GM12878 (cell line): ENCODE data around the gene ASPHD1. TPM values are rescaled to one million over a fixed set of nuclear protein-coding genes. Genes with fewer than 3 reads are reported as not detected.
"Not testable (repeated sequence)": the region's sequence is repeated elsewhere in the genome, so short reads cannot be mapped to it uniquely, and the experiment has no call there.

Experiments used
- ATAC-seq: fragments of 200-7000 bp; cut with Tn5 transposase; 3 replicates; pipeline ENCODE4 v1.9.1; 2020; ENCODE audit warnings: mild to moderate bottlenecking, moderate library complexity
- BruUV-seq: library from RNA; stranded (reverse); fragments of 400-500 nt; replicated peaks from 2 replicates; lab custom pipeline; 2021; lab: Mats Ljungman, UMichigan
- CTCF ChIA-PET: fragments of 300-600 bp; sonication (Branson Sonifier 250); formaldehyde crosslinking; extraction: SDS; loops from one replicate; lab custom pipeline; 2021; ENCODE audit warnings: inconsistent platforms; lab: Yijun Ruan, JAX
- POLR2A ChIA-PET: fragments of 350-600 bp; formaldehyde crosslinking; extraction: SDS; loops from one replicate; lab custom pipeline; 2021; ENCODE audit warnings: inconsistent platforms; lab: Charles Lee
- RAD21 ChIA-PET: fragments of 300-600 bp; sonication (Branson Sonifier 250); formaldehyde crosslinking; loops from one replicate; lab custom pipeline; 2023; ENCODE audit warnings: antibody characterized with exemption; ENCODE audit not compliant: unreplicated experiment; lab: Charles Lee
- SMC1A ChIA-PET: fragments of 300-600 bp; sonication (Branson Sonifier 250); formaldehyde crosslinking; loops from one replicate; lab custom pipeline; 2023; ENCODE audit not compliant: unreplicated experiment, uncharacterized antibody; lab: Charles Lee
- DNase-seq: peaks from one replicate; pipeline ENCODE4 v3.0.0-alpha.2; 2011; ENCODE audit warnings: low read depth, low spot score
- FAIRE-seq: peaks from 3 replicates; lab custom pipeline; 2011; peaks lifted over from hg19 to GRCh38; lab: Jason Lieb, UNC
- H2AFZ ChIP-seq: 2 replicates; pipeline ENCODE4 v1.6.0; 2011; ENCODE audit warnings: low read depth, low read length, control low read depth; ENCODE audit not compliant: control insufficient read depth
- H3K27ac ChIP-seq: 2 replicates; pipeline ENCODE4 v1.5.1; 2011; ENCODE audit warnings: control low read depth; ENCODE audit not compliant: control insufficient read depth, insufficient read depth
- H3K27me3 ChIP-seq, 2 experiments: replicated peaks in 1 of 2; 2 replicates each; pipeline versions ENCODE4 v1.6.0 to v1.6.1; 2011; ENCODE audit warnings: low read length in 1 of 2; ENCODE audit not compliant: control insufficient read depth in 2 of 2, insufficient read depth in 2 of 2
- H3K36me3 ChIP-seq, 2 experiments: 2 replicates each; pipeline ENCODE4 v1.5.1; 2011; ENCODE audit warnings: low read length in 1 of 2; ENCODE audit not compliant: control insufficient read depth in 2 of 2, insufficient read depth in 2 of 2
- H3K4me1 ChIP-seq: 2 replicates; pipeline ENCODE4 v1.6.1; 2011; ENCODE audit warnings: mild to moderate bottlenecking, low read length, moderate library complexity, mixed read lengths; ENCODE audit not compliant: control insufficient read depth, insufficient read depth
- H3K4me2 ChIP-seq: 2 replicates; pipeline ENCODE4 v1.6.0; 2011; ENCODE audit warnings: control low read depth; ENCODE audit not compliant: control insufficient read depth, insufficient read depth
- H3K4me3 ChIP-seq: fragments of 200-600 bp; sonication (generic); 2 replicates; pipeline ENCODE4 v1.5.1; 2016
- H3K79me2 ChIP-seq: 2 replicates; pipeline ENCODE4 v1.6.0; 2011; ENCODE audit warnings: low read length; ENCODE audit not compliant: control insufficient read depth, insufficient read depth
- H3K9ac ChIP-seq: 2 replicates; pipeline ENCODE4 v1.8.0; 2011; ENCODE audit warnings: low read length, control low read depth, mixed read lengths; ENCODE audit not compliant: control insufficient read depth, insufficient read depth
- H3K9me3 ChIP-seq: replicated peaks from 3 replicates; pipeline ENCODE4 v1.5.1; 2011; ENCODE audit warnings: mild to moderate bottlenecking, low read length; ENCODE audit not compliant: control insufficient read depth, insufficient read depth
- H4K20me1 ChIP-seq: 2 replicates; pipeline ENCODE4 v1.6.0; 2011; ENCODE audit not compliant: control insufficient read depth, insufficient read depth
- CHD1 ChIP-seq: IDR thresholded peaks from 2 replicates; pipeline ENCODE4 v1.6.1; 2012; ENCODE audit warnings: low read depth, low read length, improper control_type of control experiment
- FOS ChIP-seq: IDR thresholded peaks from 3 replicates; pipeline ENCODE4 v1.6.1; 2011; ENCODE audit warnings: borderline replicate concordance; ENCODE audit not compliant: insufficient read length; ENCODE audit errors: extremely low read depth
- HDGF ChIP-seq: fragments of 450-650 bp; IDR thresholded peaks from 2 replicates; pipeline ENCODE4 v1.6.1; 2016; ENCODE audit warnings: antibody characterized with exemption
- WGBS: methylation state at CpG from one replicate; pipeline ENCODE4 v1.1.6; 2016; ENCODE audit warnings: low lambda C conversion rate; ENCODE audit not compliant: insufficient replicate concordance, insufficient coverage; ENCODE audit errors: missing lambda C conversion rate; 5-methylcytosine and 5-hydroxymethylcytosine counted together
- in situ Hi-C: fragments of 300-500 bp; cut with MboI; formaldehyde crosslinking; loops from 9 replicates; pipeline ENCODE4 v1.14.3; 2018; ENCODE audit warnings: mixed read lengths
- intact Hi-C: fragments of 100-400 bp; cut with micrococcal nuclease; formaldehyde crosslinking; loops from one replicate; pipeline ENCODE4 v1.14.2; 2022; ENCODE audit not compliant: unreplicated experiment
- polyA plus RNA-seq, 11 experiments: library from polyadenylated mRNA; depleted of rRNA in 4 of 11; unstranded in 6 of 11; stranded (reverse) in 5 of 11; fragments of >200 nt; fragmentation: Nextera tagmentation in 4 of 11; fragmentation: Illumina TruSeq in 1 of 11; extraction: Ambion mirVana in 4 of 11; extraction: Trizol in 1 of 11; gene quantifications; 1 replicate in 1 of 11; 2 replicates in 10 of 11; pipeline versions ENCODE4 v1.2.1 to v1.2.3, GENCODE V29; 2011 to 2016; ENCODE audit warnings: inconsistent platforms in 2 of 11, missing spikeins in 2 of 11, low read depth in 1 of 11
- total RNA-seq, 4 experiments: library from RNA; depleted of rRNA in 3 of 4; stranded (reverse); fragments of >200 nt in 3 of 4; fragmentation: Illumina TruSeq in 1 of 4; extraction: Trizol in 1 of 4; gene quantifications; 2 replicates each; pipeline versions ENCODE4 v1.2.1 to v1.2.3, GENCODE V29; 2013 to 2021
- TF ChIP-seq, protein P1 (sequence below): fragments of 450-650 bp; IDR thresholded peaks from 2 replicates; pipeline ENCODE4 v1.6.1; 2017; ENCODE audit warnings: mild to moderate bottlenecking
- TF ChIP-seq, protein P2 (sequence below): IDR thresholded peaks from 2 replicates; pipeline ENCODE4 v1.6.1; 2011; ENCODE audit warnings: mild to moderate bottlenecking, low read depth, low read length, moderate library complexity; ENCODE audit not compliant: insufficient replicate concordance
- TF ChIP-seq, protein P3 (sequence below): IDR thresholded peaks from 2 replicates; pipeline ENCODE4 v1.6.1; 2011; ENCODE audit warnings: low read depth, low read length, improper control_type of control experiment, borderline replicate concordance

The ASPHD1 gene
- total and polyA plus RNA-seq, 10 of the 15 experiments (the other 5 are each of a cell fraction or from before 2014, with no cell fraction given) = not detected

DNA sequence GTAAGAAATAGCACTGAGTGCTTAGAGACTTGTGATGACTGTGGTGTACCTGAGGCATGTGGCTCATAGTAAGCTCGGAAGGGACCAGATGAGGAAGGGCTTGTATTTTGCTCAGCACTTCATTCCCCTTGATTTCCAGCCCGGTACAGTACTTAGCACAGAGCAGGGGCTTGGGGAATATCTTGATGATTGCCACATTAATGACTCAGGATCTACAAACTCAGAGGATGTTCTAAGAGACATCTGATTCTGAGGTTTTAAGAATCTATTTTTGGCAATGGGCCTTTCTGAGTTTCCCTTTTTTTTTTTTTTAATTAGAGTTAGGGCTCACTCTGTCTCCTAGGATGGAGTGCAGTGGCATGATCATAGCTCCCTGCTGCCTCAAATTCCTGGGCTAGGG is 9.1 kb downstream of the ASPHD1 start (continued):
- TF ChIP-seq, protein P1, sequence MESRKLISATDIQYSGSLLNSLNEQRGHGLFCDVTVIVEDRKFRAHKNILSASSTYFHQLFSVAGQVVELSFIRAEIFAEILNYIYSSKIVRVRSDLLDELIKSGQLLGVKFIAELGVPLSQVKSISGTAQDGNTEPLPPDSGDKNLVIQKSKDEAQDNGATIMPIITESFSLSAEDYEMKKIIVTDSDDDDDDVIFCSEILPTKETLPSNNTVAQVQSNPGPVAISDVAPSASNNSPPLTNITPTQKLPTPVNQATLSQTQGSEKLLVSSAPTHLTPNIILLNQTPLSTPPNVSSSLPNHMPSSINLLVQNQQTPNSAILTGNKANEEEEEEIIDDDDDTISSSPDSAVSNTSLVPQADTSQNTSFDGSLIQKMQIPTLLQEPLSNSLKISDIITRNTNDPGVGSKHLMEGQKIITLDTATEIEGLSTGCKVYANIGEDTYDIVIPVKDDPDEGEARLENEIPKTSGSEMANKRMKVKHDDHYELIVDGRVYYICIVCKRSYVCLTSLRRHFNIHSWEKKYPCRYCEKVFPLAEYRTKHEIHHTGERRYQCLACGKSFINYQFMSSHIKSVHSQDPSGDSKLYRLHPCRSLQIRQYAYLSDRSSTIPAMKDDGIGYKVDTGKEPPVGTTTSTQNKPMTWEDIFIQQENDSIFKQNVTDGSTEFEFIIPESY = no peak
- TF ChIP-seq, protein P2, sequence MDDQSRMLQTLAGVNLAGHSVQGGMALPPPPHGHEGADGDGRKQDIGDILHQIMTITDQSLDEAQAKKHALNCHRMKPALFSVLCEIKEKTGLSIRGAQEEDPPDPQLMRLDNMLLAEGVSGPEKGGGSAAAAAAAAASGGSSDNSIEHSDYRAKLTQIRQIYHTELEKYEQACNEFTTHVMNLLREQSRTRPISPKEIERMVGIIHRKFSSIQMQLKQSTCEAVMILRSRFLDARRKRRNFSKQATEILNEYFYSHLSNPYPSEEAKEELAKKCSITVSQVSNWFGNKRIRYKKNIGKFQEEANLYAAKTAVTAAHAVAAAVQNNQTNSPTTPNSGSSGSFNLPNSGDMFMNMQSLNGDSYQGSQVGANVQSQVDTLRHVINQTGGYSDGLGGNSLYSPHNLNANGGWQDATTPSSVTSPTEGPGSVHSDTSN = no peak
- TF ChIP-seq FOS (no peak), CHD1 (no peak), HDGF (no peak)
- TF ChIP-seq, protein P3, sequence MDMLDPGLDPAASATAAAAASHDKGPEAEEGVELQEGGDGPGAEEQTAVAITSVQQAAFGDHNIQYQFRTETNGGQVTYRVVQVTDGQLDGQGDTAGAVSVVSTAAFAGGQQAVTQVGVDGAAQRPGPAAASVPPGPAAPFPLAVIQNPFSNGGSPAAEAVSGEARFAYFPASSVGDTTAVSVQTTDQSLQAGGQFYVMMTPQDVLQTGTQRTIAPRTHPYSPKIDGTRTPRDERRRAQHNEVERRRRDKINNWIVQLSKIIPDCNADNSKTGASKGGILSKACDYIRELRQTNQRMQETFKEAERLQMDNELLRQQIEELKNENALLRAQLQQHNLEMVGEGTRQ = no peak

DNA sequence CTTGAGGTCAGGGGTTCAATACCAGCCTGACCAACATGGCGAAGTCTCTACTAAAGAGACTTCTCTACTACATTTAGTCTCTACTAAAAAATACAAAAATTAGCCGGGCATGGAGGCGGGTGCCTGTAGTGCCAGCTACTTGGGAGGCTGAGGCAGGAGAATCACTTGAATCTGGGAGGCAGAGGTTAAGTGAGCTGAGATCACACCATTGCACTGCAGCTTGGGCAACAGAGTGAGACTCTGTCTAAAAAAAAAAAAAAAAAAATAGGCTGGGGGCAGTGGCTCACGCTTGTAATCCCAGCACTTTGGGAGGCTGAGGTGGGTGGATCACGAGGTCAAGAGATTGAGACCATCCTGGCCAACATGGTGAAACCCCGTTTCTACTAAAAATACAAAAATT is 9.6 kb downstream of the ASPHD1 start:
- ATAC-seq, H3K4me2 ChIP-seq, H3K9me3 ChIP-seq, in situ Hi-C loops, H3K36me3 ChIP-seq, H3K4me1 ChIP-seq, H3K79me2 ChIP-seq, RAD21 ChIA-PET, H2AFZ ChIP-seq, DNase-seq, H3K4me3 ChIP-seq, H3K27me3 ChIP-seq, H3K27ac ChIP-seq, BruUV-seq, SMC1A ChIA-PET, H4K20me1 ChIP-seq, H3K9ac ChIP-seq, FAIRE-seq: not testable (repeated sequence)
- ChIA-PET CTCF (interaction anchor here (2.3 kb wide), 1 partner anchor 62 kb away, joined by 8 read pairs; no protein-coding TSS in a partner anchor), POLR2A (interaction anchor here (0.7 to 1.3 kb wide), 2 partner anchors 16 to 978 kb away, joined by 3 read pairs; partner anchors contain the start of gene KCTD13)
- 91% methylated on average over 6 of the region's 6 CpGs for WGBS
- intact Hi-C loops = loop anchor here (10.0 kb wide), 1 partner anchor 115 kb away; the partner anchor contains the start of gene C16orf92
